SHP77 (cell line): ENCODE data around the gene ETF1.
A peak's percentile ranks its signal among the peaks of the same experiment; 100 is the strongest.
"Not testable (repeated sequence)": the region's sequence is repeated elsewhere in the genome, so short reads cannot be mapped to it uniquely, and the experiment has no call there.

Experiments
- DNase-seq, 2 experiments: peaks; one replicate each; lab custom pipeline; 2025; lab: John Stamatoyannopoulos, UW

ETF1 gene

DNA sequence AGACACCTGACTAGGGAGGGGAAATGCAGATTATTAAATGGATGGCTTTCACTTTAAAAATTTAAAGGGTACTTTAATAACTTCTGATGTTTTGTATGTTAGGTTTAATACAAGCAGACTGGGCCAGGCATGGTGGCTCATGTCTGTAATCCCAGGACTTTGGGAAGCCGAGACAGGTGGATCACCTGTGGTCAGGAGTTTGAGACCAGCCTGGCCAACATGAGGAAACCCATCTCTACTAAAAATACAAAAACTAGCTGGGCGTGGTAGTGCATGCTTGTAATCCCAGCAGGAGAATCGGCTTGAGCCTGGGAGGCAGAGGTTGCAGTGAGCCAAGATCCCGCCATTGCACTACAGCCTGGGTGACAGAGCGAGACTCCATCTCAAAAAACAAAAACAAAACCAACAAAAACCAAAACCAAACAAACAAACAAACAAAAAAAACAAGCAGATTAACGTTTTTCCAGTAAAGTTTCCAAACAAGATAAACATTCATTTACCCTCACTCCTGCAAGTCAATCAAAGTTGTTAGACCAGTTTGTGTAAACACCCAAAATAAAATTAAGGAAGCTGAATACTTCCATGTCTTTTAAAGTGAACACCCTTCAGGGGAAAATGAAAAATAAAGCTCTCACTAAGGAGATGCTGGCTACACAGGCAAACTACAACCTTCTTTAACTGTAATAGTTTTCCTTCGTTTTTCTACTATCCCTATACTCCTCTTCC, 14.1 kb downstream of the ETF1 start:
- DNase-seq = no peak

DNA sequence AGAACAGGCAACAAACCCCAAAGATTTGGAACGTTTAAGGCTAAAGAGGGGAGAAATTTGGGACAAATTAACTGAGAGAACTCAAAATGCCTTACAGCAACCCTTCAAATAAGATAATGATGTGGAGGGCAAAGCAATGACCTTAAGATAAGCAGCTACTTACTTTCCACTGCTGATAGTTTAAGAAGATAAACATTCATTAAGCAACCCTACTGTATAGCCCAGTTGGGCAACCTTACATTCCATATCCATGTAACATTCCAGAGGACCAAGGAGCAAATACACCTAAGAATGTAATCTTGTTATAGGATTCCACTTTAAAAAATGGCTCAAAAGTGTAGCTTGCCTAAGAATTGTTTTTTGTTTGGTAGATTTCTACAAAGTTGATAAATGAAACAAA, 14.8 kb downstream of the ETF1 start:
- DNase-seq = no peak

DNA sequence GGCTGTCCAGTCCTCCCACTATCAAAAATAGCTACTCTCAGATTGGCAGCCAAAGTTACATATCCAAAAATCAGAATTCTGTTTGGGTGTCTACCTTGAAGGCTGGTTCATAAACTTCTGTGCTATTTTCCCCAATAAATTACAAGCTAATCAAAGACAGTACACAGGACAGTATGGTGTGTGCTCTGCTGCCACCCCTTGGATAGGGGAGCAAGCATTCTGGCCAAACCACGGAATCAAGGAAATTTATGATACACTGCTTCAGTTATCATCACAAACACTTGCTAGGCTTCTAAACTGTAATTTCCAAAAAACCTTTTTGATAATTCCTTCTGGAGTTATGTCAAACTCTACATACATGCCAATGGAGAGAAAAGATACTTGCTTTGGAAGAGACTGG, 15.9 kb downstream of the ETF1 start:
- no peak for DNase-seq

DNA sequence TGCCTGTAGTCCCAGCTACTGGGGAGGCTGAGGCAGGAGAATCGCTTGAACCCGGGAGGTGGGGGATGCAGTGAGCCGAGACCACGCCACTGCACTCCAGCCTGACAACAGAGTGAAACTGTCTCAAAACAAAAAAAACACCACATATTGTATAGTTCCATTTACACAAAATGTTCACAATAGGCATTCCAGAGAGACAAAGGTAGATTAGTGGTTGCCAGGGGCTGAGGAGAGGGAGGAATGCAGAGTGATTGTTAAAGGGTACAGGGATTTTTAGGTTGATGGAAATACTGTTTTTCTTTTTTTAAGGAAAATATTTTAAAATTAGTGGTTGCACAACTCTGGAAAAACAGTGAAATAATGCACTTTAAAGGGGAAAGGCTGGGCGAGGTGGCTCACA, 19.6 kb downstream of the ETF1 start:
- DNase-seq = no peak

DNA sequence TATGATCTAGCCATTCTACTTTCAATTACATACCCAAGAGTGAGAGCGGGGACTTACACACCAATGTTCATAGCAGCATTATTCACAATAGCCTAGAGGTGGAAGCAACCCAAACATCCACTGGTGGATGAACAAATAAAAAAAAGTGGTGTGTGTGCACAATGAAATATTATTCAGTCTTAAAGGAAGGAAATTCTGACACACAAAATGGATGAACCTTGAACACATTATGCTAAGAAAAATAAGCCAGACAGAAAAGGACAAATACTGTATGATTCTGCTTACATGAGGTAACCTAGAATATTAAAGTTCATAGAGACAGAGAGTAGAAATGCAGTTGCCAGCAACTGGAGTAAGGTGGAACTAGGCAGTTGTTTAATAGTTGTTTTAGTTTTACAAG, 22.1 kb downstream of the ETF1 start:
- no peak for DNase-seq

DNA sequence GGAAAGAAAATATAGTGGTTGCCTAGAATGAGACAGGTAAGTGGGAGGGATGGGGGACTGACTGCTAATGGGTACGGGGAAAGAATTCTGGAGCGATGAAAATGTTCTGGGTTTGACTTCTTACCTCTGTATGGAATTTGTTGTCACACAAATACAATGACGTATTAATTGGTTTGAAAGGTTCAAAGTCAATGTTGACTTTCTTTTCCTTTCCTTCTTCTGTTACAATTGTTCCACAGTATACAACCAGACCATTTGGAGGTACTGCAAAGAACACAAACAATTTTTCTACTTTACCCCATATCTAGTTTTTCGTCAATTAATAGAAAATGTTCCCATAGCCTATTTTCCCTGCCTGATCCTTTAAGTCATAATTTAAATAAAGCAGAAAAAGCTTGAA, 25.6 kb downstream of the ETF1 start:
- no peak for DNase-seq

DNA sequence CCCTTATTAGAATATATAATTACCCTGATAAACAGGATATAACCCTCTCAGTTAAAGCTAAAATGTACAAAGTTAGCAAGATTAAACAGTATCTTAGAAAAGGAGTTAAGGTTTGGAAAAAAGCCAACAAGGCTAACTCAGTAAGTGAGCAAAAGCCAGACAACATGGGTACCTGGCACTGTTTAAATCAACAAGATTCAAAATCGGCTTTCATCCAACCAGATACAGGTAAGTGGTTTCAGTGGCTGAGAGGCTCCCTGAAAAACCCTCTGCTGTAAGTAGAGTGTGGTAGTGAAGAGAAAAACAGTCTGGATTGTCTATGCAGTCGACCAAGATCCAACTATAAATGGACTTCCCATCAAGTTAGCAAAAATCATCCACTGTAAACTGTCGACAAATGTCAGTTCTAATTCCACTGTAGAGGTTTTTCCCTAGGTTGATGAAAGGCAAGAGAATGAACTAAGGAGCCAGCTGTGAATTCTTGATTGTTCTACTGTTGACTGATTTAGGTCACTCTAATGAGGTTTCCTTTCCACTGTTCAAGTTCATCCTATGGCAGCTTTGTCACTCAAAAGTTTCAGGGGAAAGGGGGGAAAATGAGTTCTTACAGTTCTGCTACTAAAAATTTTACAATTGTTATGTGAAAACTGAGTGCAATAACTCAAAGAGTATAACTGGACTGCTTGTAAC, 27.3 kb downstream of the ETF1 start:
- DNase-seq = no peak

DNA sequence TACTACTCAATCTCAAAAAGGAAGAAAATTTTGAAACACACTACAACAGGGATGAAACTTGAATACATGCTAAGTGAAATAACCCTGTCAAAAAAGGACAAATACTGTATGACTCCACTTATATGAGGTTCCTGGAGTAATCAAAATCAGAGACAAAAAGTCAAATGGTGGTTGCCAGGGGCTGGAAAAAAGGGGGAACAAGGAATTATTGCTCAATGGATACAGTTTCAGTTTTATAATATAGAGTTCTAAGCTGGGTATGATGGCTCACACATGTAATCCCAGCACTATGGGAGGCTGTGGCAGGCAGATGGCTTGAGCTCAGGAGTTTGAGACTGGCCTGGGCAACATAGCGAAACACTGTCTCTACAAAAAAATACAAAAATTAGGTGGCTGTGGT, 29.0 kb downstream of the ETF1 start:
- no peak for DNase-seq

DNA sequence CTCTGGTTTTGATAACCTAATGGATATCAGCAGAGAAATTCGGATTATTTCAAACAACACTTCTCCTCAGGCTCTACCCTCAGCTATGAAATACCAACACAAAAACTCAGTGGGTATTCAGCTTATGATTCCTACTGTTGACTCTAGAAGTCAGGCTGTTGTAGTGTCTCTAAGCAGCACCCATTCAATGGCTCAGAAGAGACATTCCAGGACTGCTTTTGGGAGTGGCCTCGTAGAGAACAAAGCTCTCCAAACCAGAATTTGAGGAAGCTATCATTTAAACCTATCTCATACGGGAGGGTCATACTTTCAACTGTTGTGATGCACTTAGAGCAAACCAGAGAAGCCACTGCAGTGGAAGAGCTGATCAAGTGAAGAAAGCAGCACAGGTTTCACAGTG, 34.1 kb downstream of the ETF1 start:
- no peak for DNase-seq

DNA sequence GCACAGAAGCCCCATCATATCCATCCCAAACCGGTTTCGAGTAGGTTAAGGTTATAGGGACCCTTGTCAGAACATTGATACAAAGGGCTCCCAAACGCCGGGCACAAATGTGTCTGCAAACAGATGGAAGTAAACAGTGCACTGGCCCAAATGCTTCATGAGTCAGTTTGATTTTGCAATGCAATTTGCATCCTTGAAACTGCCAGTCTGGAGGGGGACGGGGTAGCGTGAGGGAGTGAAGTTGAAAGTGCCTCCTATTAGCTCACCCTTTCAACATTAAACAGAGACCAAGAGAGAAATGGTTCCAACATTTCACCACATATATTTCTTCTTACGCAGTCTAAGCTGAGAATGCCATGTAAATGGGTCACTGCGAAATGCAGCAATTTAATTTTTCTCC, 35.6 kb downstream of the ETF1 start:
- not testable (repeated sequence) for DNase-seq

DNA sequence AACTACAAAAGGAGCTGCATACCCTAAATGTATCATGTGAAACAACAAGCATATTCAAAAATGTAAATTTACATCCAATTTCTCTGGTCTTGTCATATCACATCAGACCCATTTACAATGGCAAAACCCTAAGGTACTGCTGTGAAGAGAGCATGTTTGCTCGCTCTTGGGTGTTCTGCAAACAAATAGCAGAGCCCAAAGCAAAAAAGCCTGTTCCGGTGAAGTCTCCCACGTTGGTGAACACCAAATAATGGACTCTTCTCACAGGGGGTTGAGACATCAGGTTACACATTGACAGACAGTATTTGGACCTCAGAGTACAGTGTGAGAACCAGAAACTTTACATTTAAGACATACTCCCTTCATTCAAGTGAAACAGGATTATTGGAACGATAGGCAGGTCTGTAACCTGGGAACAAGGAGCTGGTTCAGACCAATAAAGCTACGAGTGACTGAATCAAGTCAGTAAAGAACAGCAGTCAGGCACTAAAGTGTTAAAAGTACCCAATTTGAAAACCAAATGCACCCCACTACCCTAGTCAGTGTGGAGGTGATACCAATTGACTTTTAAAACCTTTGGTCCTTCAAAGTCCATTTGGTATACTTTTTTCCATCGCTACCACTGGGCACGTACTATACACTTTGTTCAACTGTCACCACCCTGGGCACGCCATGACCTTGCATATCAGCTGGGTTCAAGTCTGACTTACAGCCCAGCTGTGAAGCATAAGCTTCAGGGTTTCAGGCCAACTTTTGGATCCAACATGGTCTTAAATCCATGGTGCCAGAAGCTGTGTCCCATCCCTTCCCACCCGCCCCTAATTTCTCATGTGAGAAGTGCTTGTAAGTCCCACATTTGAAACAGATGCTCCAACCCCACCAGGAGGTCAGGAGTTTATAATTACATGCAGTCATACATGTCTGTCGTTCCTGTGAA, 36.4 kb downstream of the ETF1 start:
- DNase-seq = no peak

DNA sequence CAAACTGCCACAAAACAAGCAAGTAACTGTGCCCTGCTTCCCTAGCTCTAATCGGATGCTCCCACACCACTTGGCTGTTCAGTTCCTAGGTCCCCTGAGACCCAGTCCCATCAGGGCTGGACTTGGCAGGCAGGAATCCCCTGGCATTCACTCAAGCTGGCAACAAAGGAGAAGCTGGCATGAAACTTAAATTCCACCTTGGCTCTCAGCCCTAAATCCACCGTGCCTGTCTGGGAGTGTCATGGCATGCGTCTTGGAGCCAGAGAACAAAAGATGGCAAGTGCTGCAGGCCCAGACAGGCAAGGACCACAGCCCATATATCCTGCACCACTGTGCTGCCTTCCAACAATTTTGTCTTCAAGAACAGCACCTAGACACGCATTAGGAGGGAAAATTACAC, 38.2 kb downstream of the ETF1 start:
- DNase-seq = no peak

DNA sequence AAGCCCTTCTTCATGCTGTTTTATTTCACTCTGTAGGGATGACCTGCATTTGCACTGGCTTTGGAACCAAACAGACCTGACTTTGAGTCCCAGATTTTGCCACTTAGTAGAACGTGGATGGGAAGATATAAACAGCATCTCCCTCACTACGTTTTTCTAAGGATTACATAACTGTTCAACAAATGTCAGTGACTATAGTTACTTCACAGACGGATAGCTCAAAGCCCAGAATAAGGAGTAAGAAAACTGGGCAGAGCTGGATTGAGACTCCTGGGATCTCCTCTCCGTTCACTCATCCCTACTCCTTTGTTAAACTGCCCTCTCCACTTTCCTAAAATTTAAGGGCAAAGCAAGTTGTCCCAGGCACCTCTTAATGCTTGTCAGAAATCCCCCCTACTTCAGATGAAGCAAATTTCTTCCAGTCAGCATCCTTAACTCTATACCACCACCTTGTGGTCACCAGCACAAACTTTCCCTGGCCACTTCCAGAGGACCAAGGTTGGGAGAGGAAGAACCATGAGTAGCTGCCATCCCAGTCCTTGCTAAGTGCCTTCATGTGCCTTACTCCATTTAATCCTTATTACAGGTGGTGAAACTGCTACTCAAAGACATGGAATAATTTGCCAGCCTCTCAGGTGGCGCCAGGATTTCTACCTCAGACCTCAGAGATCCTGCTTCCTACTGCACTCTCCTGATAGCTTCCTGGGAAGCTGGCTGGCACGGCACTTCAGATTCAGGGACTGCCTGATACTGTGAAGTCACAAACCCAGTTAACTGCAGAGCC, 39.4 kb downstream of the ETF1 start:
- DNase-seq = peak; percentile 53 to 61

DNA sequence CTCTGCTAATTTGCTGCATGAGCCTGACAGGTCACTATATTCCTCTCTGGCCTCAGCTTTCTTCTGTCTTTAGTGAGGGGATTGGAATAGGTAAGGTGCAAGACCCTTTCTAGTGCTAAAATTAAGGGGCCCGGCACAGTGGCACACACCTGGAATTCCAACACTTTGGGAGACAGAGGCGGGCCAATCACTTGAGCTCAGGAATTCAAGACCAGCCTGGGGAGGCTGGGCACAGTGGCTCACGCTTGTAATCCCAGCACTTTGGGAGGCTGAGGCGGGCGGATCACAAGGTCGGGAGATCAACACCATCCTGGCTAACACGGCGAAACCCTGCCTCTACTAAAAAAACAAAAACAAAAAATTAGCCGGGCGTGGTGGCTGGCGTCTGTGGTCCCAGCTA, 40.5 kb downstream of the ETF1 start:
- DNase-seq = no peak

DNA sequence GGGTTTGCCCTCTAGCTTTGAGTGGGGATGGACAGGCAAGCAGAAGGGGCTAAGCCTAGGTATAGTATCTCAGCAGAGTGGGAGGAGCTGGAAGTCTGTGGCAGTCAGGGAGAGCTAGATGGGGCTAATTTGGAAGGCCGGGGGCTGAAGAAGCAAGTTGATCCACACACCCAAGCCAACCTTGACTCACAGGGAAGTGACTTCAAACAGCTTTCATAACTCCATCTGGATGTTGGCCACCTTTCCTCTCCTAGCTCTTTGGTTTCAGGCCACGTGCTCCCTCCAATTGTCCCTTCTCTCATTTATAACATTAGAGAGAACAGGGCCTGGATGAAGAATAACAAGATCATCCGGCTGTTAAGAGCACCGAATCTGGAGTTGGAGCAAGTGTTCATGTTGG, 40.9 kb downstream of the ETF1 start:
- no peak for DNase-seq

DNA sequence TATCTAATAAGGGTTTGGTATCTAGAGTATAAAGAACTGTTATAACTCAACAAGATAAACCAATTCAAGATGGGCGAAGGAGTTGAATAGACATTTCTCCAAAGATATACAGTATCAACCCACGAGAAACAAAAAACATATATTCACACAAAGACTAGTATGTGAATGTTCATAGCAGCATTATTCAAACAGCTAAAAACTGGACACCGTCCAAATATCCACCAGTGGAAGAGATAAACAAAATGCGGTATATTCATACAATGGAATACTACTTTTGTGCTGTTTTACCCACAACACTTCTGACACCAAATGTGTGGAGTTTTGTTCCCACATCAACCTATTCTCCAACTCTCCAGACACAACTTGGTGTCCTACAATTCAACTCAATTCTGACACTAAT, 44.7 kb downstream of the ETF1 start:
- no peak for DNase-seq

DNA sequence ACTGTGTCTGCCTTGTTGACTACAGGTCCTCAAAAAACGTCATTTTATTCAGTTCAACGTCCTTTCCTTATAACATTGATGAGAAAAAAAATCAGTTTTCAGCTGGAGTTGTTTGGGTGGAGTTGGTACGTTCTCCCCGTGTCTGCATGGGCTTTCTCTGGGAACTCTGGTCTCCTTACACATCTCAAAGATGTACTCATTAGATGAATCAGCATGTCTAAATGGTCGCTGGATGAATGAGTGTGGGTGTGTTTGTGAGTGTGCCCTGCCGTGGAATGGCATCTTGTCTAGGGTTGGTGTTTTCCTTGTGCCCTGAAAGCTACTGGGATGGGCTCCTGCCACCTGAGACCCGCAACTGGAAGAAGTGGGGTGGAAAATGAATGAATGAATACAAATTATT, 47.7 kb downstream of the ETF1 start:
- no peak for DNase-seq

DNA sequence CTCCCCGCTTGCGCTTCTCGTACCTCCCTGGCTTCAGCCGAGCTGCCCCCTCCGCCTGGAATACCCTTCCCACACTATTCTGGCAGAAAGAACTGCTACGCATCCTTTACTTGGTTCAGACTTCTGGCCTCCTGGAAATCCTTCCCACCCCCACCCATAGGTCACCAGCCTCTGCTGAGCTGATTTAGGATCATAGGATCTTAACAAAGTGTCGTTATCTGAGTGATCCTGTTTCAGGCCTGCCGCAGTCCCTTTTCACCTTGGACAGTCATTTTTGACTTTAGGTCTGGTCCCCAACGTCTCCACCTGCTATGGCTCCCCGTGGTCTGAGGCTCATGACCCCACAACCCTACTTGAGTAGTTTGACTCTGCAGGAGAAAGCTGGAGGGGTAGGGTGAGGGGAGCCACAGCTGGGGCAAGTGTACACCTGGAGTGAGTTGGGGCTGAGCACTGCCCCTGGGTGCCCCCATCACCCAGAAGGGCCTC, 50.4 kb downstream of the ETF1 start:
- DNase-seq = no peak

DNA sequence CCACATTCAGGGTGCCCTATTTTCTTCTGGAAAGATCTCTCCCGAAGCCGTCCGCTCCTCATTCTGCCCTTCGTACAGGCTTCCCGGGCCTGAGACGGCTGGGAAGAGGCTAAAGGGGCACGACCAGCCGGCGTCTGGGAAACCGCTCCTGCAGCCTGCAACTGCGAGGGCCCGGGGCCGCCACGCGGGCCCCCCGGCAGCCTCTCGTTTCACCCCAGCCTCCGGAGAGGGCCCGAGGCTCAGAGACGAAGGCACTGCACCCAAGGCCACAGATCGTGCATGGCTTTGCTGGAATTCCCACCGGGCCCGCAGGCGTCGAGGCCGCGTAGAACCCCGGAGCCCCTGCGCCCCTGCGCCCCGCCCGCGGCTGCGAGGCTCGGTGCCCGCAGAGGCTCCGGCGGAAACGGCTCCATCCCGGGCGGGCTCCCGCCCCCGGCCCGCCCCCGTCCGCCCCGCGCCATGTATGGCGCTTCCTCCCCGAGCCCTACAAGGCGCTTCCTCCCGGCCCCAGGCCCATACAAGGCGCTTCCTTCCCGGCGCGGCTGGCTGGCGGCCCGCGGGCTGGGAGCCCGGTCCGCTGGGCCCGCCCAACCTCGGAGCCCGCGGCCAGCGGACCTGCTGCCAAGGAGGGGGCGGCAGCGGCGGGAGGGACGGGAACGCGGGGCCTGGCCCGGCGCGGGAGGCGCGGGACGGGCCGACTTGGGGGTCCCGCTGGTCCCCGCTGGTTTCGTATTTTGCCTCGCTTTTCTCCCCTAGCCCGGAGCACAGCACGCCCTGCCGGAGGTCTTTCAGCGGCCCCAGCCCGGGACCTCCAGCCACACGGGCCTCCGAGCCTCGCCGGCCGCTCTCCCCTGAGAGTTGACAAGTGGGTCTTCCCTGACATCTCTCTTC, 51.1 kb downstream of the ETF1 start:
- peak; percentile 58 to 74 for DNase-seq

DNA sequence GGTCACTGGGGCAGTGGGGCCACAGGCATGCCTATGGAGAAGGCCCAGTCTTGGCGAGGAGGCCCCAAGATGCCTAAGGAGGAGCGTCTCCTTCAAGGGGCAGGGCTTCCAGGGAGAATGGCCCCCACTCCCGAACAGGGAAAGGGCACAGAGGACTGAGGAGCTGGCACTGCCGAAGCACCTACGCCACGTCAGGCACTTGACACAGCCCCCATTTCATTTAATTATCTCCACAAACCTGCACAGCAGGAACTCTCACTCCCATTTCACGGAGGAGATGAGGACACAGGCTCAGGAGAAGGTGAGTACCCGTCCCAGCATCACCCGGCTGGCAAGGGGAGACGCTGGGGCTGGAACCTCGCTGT, 51.8 kb downstream of the ETF1 start:
- no peak for DNase-seq
